Measurements from ENCODE around the gene FAM177A1. TPM values are rescaled to one million over a fixed set of nuclear protein-coding genes. Genes with fewer than 3 reads are reported as not detected.

FAM177A1 gene
- total RNA-seq, 6 experiments from 2014 or later, result 80.2 to 99.5 (median 91.9) TPM

DNA sequence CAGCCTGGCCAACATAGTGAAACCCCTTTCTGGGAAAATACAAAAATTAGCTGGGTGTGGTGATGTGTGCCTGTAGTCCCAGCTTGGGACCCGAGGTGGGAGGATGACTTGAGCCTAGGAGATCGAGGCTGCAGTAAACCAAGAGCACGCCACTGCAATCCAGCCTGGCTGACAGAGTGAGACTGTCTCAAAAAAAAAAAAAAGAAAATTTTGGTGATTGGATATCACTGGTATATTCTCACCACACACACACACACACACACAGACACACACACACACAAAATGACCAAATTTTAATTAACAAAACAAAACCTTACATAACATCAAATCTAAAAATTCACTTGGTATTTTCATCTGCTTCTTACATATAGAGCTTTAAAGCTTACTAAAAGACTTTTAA, 3.4 kb upstream of the FAM177A1 start:
- peaks cover under 1% of the 10 kb centered on the region; the same call in 1 of the 2 replicates for H3K36me3 Mint-ChIP-seq (ENCODE audit: low read depth)
- no peak overlapping the region for H3K4me3 Mint-ChIP-seq
- TF ChIP-seq, protein P1, sequence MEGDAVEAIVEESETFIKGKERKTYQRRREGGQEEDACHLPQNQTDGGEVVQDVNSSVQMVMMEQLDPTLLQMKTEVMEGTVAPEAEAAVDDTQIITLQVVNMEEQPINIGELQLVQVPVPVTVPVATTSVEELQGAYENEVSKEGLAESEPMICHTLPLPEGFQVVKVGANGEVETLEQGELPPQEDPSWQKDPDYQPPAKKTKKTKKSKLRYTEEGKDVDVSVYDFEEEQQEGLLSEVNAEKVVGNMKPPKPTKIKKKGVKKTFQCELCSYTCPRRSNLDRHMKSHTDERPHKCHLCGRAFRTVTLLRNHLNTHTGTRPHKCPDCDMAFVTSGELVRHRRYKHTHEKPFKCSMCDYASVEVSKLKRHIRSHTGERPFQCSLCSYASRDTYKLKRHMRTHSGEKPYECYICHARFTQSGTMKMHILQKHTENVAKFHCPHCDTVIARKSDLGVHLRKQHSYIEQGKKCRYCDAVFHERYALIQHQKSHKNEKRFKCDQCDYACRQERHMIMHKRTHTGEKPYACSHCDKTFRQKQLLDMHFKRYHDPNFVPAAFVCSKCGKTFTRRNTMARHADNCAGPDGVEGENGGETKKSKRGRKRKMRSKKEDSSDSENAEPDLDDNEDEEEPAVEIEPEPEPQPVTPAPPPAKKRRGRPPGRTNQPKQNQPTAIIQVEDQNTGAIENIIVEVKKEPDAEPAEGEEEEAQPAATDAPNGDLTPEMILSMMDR (IDR thresholded peaks at IDR 0.05), result no peak
- no peaks in the 10 kb centered on the region for H3K9me3 Mint-ChIP-seq
- H3K27ac Mint-ChIP-seq, result no peak overlapping the region; the same call in 1 of the 2 replicates
- DNase-seq, result no peak
- peaks cover 18% of the 10 kb centered on the region for H3K4me1 Mint-ChIP-seq (ENCODE audit: low read depth)
- 0 out of 2 replicates have a peak, but pooled peaks cover 3% of the 10 kb centered on the region for H3K27me3 Mint-ChIP-seq (ENCODE audit: insufficient read depth)

- TF ChIP-seq, protein P1 (IDR thresholded peaks at IDR 0.05), result no peak
- 0 out of 2 replicates have a peak, but pooled peaks cover 3% of the 10 kb centered on the region for H3K27me3 Mint-ChIP-seq (ENCODE audit: insufficient read depth)
- H3K4me3 Mint-ChIP-seq, result no peak overlapping the region
- no peaks in the 10 kb centered on the region for H3K9me3 Mint-ChIP-seq
- H3K4me1 Mint-ChIP-seq (ENCODE audit: low read depth), result peaks cover 22% of the 10 kb centered on the region
- peaks cover 5% of the 10 kb centered on the region; the same call in 1 of the 2 replicates for H3K36me3 Mint-ChIP-seq (ENCODE audit: low read depth)
- no peak for DNase-seq
- H3K27ac Mint-ChIP-seq, result no peak overlapping the region; the same call in 1 of the 2 replicates
Observed at GRCh38 chr14:35043046-35043445, 3.0 kb upstream of the FAM177A1 start.

DNA sequence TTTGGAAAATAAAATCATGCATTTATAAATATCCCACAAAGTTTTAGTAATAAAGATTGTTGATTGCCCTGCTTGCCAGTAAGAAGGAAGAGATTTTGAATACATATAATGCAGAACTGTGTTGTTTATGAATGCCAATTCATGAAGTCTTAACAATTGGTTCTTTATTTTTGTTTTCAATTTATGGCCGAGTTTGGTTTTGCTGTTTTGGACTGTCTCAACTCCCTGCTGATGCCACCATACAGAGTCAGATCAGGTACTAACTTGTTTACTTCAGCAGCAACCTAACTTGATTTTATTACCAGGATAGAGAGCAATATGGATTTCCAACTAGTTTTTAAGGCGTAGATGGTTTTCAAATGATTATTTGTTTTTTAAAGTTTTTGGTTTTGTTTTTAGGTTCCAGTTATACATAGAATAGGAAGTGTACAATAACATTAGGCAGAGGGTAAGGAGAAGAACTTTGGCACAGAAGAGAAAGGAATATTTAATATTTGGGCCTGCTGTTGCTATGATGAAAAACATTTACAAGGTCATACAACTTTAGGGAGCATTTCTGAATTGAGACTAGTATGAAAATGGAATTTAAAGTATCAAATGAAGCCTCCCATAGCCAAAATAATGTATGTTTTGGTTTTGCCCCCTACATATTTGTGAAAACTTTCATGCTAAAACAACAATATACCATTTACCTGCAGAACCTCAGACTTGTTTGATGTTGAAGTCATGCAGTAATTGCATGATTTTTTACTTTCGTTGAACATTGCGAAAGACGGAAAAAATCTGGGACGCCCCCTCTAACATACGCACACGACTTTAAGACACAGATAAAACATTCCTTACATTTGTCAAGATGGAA, 904 bp upstream of the FAM177A1 start:
- DNase-seq, result no peak
- peak overlapping the region; percentile 99 for H3K4me3 Mint-ChIP-seq
- H3K27me3 Mint-ChIP-seq (ENCODE audit: insufficient read depth), result 0 out of 2 replicates have a peak, but pooled peaks cover 3% of the 10 kb centered on the region
- peaks cover 28% of the 10 kb centered on the region for H3K4me1 Mint-ChIP-seq (ENCODE audit: low read depth)
- no peaks in the 10 kb centered on the region for H3K9me3 Mint-ChIP-seq
- TF ChIP-seq, protein P1 (IDR thresholded peaks at IDR 0.05), result no peak
- H3K36me3 Mint-ChIP-seq (ENCODE audit: low read depth), result peaks cover 8% of the 10 kb centered on the region; the same call in 1 of the 2 replicates
- H3K27ac Mint-ChIP-seq, result peak overlapping the region; percentile 100

DNA sequence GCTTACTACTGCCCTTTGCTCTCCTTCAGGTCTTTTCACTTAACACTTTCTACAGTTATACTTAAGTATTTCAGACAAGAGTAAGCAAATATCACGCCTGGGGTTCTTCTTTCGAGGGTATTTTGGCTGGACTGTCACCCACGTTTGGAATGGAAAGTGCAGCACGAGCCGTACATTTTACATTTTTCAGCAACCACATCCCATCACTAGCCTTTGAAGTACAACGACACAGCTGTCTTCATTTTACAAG, 349 bp upstream of the FAM177A1 start:
- TF ChIP-seq, protein P1 (IDR thresholded peaks at IDR 0.05), result no peak
- Mint-ChIP-seq H3K36me3 (ENCODE audit: low read depth) (peaks cover 13% of the 10 kb centered on the region; the same call in 1 of the 2 replicates), H3K27ac (peak overlapping the region; percentile 100), H3K9me3 (no peaks in the 10 kb centered on the region), H3K4me1 (ENCODE audit: low read depth) (peaks cover 34% of the 10 kb centered on the region), H3K4me3 (peak overlapping the region; percentile 99), H3K27me3 (ENCODE audit: insufficient read depth) (0 out of 2 replicates have a peak, but pooled peaks cover 4% of the 10 kb centered on the region)
- no peak for DNase-seq

DNA sequence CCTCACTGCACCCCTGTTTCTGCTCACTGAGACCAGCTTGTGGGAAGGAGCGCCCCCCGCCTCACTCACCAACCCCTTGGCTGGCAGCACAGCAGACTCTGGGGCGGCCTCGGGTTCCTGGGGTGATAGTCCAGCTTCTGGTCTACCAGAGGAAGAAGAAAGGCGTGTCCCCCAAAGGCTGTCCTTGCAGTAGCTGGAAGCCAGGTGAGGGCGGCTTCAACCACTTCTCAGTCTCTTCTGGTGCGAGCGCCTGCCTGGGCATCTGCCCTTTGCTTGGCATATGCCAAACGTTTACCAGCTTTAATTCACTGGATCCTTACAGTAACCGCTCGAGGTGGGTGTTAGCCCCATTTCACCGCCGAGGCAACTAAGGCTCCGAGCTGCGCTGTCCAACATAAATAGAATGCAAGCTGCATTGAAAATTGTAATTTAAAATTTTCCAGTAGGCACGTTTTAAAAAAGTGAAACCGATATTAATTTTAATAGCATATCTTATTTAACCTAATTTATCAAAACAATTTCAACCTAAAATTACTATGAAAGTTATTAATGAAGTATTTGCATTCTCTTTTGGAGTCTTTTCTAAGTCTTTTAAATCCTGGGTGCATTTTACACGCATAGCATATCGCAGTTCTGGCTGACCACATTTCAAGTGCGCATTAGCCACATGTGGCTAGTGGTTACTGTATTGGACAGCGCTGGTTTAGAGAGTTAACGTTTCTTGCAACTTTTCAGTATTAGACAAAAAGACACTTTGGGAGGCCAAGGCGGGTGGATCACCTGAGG, 872 bp downstream of the FAM177A1 start:
- Mint-ChIP-seq H3K27ac (peak overlapping the region; percentile 96), H3K36me3 (ENCODE audit: low read depth) (peaks cover 19% of the 10 kb centered on the region; the same call in 1 of the 2 replicates), H3K4me1 (ENCODE audit: low read depth) (peaks cover 42% of the 10 kb centered on the region), H3K4me3 (peak overlapping the region; percentile 99), H3K9me3 (no peaks in the 10 kb centered on the region), H3K27me3 (ENCODE audit: insufficient read depth) (0 out of 2 replicates have a peak, but pooled peaks cover 4% of the 10 kb centered on the region)
- DNase-seq, result no peak
- TF ChIP-seq, protein P1 (IDR thresholded peaks at IDR 0.05), result no peak; the same call in 1 of the 2 replicates

All from HFFc6 (cell line).